ENCODE data around the gene ADGRL3.

The ADGRL3 gene

GRCh38 chr4:61540944-61541343, 340.8 kb downstream of the ADGRL3 start:
- TF ChIP-seq, protein P1, sequence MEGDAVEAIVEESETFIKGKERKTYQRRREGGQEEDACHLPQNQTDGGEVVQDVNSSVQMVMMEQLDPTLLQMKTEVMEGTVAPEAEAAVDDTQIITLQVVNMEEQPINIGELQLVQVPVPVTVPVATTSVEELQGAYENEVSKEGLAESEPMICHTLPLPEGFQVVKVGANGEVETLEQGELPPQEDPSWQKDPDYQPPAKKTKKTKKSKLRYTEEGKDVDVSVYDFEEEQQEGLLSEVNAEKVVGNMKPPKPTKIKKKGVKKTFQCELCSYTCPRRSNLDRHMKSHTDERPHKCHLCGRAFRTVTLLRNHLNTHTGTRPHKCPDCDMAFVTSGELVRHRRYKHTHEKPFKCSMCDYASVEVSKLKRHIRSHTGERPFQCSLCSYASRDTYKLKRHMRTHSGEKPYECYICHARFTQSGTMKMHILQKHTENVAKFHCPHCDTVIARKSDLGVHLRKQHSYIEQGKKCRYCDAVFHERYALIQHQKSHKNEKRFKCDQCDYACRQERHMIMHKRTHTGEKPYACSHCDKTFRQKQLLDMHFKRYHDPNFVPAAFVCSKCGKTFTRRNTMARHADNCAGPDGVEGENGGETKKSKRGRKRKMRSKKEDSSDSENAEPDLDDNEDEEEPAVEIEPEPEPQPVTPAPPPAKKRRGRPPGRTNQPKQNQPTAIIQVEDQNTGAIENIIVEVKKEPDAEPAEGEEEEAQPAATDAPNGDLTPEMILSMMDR (IDR thresholded peaks at IDR 0.05; ENCODE audit: insufficient read depth, low read length, poor library complexity, severe bottlenecking), result no peak
- TF ChIP-seq EZH2phosphoT487 (conservative IDR thresholded peaks at IDR 0.05; ENCODE audit: low read length), result no peak
- no peaks in the 10 kb centered on the region for H3K79me2 ChIP-seq (ENCODE audit: insufficient read depth, low read length)
- H3F3A ChIP-seq (ENCODE audit: insufficient read depth), result no peaks in the 10 kb centered on the region
- no peak overlapping the region for H2AFZ ChIP-seq (ENCODE audit: low read depth, low read length, severe bottlenecking)
- H4K20me1 ChIP-seq (ENCODE audit: low read depth, low read length), result no peaks in the 10 kb centered on the region
- no peaks in the 10 kb centered on the region for H3K9me2 ChIP-seq (replicated peaks; ENCODE audit: insufficient read depth, low read length)
- H3K36me3 ChIP-seq (ENCODE audit: low read length), result no peaks in the 10 kb centered on the region
- no peak overlapping the region for H3K4me2 ChIP-seq (ENCODE audit: low read depth, low read length, poor library complexity, severe bottlenecking)
- no peak overlapping the region for H3K4me3 ChIP-seq (ENCODE audit: insufficient read depth, low read length, poor library complexity, severe bottlenecking)
- no peak overlapping the region for H3K27ac ChIP-seq (ENCODE audit: low read depth, low read length)
- no peak overlapping the region for H3K9ac ChIP-seq (ENCODE audit: low read length)
- no peaks in the 10 kb centered on the region for H3K9me3 ChIP-seq (ENCODE audit: insufficient read depth, low read length)
- no peaks in the 10 kb centered on the region for H3K27me3 ChIP-seq (ENCODE audit: low read length)

DNA sequence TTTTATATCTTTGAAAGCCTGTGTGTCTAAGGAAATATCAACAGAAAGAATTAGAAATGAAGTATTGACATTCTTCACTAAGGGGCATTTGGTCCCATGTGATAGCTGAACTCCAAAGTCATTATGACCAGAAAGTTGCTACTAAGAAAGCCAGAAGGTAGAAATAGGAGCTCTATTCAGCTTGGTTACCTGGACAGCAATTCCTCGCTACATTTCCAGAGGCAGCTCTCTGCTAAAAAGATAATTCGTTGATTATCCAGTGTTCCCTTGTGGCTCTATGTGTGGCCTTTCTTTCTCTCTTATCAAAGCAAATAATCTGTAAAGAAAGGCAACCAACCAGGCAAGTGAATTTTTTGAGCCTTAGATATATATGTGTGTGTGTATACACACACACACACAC, 341.3 kb downstream of the ADGRL3 start:
- H3F3A ChIP-seq (ENCODE audit: insufficient read depth), result no peaks in the 10 kb centered on the region
- H4K20me1 ChIP-seq (ENCODE audit: low read depth, low read length), result no peaks in the 10 kb centered on the region
- no peak overlapping the region for H3K9ac ChIP-seq (ENCODE audit: low read length)
- H3K4me3 ChIP-seq (ENCODE audit: insufficient read depth, low read length, poor library complexity, severe bottlenecking), result no peak overlapping the region
- H3K9me2 ChIP-seq (replicated peaks; ENCODE audit: insufficient read depth, low read length), result no peaks in the 10 kb centered on the region
- H3K9me3 ChIP-seq (ENCODE audit: insufficient read depth, low read length), result no peaks in the 10 kb centered on the region
- H3K36me3 ChIP-seq (ENCODE audit: low read length), result no peaks in the 10 kb centered on the region
- H2AFZ ChIP-seq (ENCODE audit: low read depth, low read length, severe bottlenecking), result no peak overlapping the region
- H3K27me3 ChIP-seq (ENCODE audit: low read length), result no peaks in the 10 kb centered on the region
- H3K4me2 ChIP-seq (ENCODE audit: low read depth, low read length, poor library complexity, severe bottlenecking), result no peak overlapping the region
- TF ChIP-seq, protein P1 (IDR thresholded peaks at IDR 0.05; ENCODE audit: insufficient read depth, low read length, poor library complexity, severe bottlenecking), result no peak
- TF ChIP-seq EZH2phosphoT487 (conservative IDR thresholded peaks at IDR 0.05; ENCODE audit: low read length), result no peak
- no peak overlapping the region for H3K27ac ChIP-seq (ENCODE audit: low read depth, low read length)
- H3K79me2 ChIP-seq (ENCODE audit: insufficient read depth, low read length), result no peaks in the 10 kb centered on the region

DNA sequence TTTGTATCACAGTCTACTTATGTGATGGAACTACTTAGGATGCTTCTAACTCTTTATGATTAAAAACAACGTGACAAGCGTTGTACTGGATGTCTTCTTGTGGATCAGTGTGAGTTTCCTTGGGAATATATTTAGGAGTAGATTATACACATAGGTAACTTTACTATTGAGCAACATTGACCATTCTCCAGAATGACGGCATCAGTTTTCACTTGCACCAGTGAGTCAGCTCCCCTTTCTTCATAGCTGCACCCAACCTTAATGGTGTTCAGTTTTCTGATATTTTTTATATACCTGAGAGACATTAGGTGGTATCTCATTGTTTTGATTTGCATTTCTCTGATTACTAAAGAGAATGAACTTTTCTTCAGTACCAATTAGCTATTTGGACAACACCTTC, 343.9 kb downstream of the ADGRL3 start:
- H3K9ac ChIP-seq (ENCODE audit: low read length), result no peak overlapping the region
- no peaks in the 10 kb centered on the region for H3K9me2 ChIP-seq (replicated peaks; ENCODE audit: insufficient read depth, low read length)
- H3K4me2 ChIP-seq (ENCODE audit: low read depth, low read length, poor library complexity, severe bottlenecking), result no peak overlapping the region
- no peak overlapping the region for H2AFZ ChIP-seq (ENCODE audit: low read depth, low read length, severe bottlenecking)
- H3K9me3 ChIP-seq (ENCODE audit: insufficient read depth, low read length), result no peaks in the 10 kb centered on the region
- no peak for TF ChIP-seq EZH2phosphoT487 (conservative IDR thresholded peaks at IDR 0.05; ENCODE audit: low read length)
- TF ChIP-seq, protein P1 (IDR thresholded peaks at IDR 0.05; ENCODE audit: insufficient read depth, low read length, poor library complexity, severe bottlenecking), result no peak
- H3K79me2 ChIP-seq (ENCODE audit: insufficient read depth, low read length), result no peaks in the 10 kb centered on the region
- no peak overlapping the region for H3K4me3 ChIP-seq (ENCODE audit: insufficient read depth, low read length, poor library complexity, severe bottlenecking)
- H3F3A ChIP-seq (ENCODE audit: insufficient read depth), result no peaks in the 10 kb centered on the region
- H3K27ac ChIP-seq (ENCODE audit: low read depth, low read length), result no peak overlapping the region
- H3K36me3 ChIP-seq (ENCODE audit: low read length), result no peaks in the 10 kb centered on the region
- H4K20me1 ChIP-seq (ENCODE audit: low read depth, low read length), result no peaks in the 10 kb centered on the region
- H3K27me3 ChIP-seq (ENCODE audit: low read length), result no peaks in the 10 kb centered on the region
